Gastroesophageal sphincter (tissue), 3 donors: ENCODE measurements around the gene SPATA20.

Experiments
- CTCF ChIP-seq, 4 experiments: fragments of 200-600 bp in 2 of 4; fragments of 450-650 bp in 2 of 4; sonication (generic) in 1 of 4; IDR thresholded peaks; one replicate each; pipeline ENCODE4 v1.5.1; 2017 to 2019; ENCODE audit warnings: antibody characterized with exemption in 4 of 4, mild to moderate bottlenecking in 2 of 4, moderate library complexity in 2 of 4
- POLR2A ChIP-seq, 2 donors: fragments of 450-650 bp; IDR thresholded peaks; one replicate each; pipeline ENCODE4 v1.6.1; 2017; ENCODE audit warnings: antibody characterized with exemption in 2 of 2, mild to moderate bottlenecking in 2 of 2, moderate library complexity in 1 of 2
- POLR2AphosphoS5 ChIP-seq: sonication (generic); formaldehyde crosslinking; IDR thresholded peaks from one replicate; pipeline ENCODE4 v1.6.1; 2017; ENCODE audit warnings: antibody characterized with exemption

DNA sequence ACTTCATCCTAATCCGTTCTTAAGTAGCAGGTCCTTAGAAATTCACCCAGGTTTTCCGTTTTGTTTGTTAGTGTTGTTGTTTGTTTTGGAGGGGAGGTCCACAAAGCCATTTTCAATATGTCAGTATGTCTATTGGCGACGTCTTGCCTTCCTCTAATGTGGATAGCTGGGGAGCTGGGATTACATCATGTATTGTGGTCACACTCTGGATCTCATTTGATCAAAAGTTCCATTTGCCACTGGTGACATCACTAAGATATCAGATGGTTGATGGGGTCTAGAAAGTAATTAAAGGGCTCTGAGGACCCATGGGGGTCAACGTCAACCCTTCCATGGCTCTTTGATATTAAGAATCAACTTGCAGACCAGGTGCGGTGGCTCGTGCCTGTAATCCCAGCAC is 17.1 kb upstream of the SPATA20 start:
- TF ChIP-seq CTCF (IDR thresholded peaks at IDR 0.05) (no peak), POLR2AphosphoS5 (no peak), POLR2A (IDR thresholded peaks at IDR 0.05) (no peak)
